PC-3 (cell line): ENCODE results near the gene EZR.

Source experiments
- CTCF ChIP-seq: fragments of 300-600 bp; sonication (generic); conservative IDR thresholded peaks from 2 replicates; pipeline ENCODE4 v1.5.1; 2017; ENCODE audit warnings: antibody characterized with exemption, low read depth, mild to moderate bottlenecking, low read length
- EZH2phosphoT487 ChIP-seq: fragments of 300-600 bp; sonication (generic); IDR thresholded peaks from 2 replicates; pipeline ENCODE4 v1.6.1; 2018; ENCODE audit warnings: mild to moderate bottlenecking, antibody characterized with exemption, low read length, borderline replicate concordance

GRCh38 chr6:158856261-158856660, 37.1 kb upstream of the EZR start:
- TF ChIP-seq CTCF (no peak), EZH2phosphoT487 (no peak)
